Hypothalamus (tissue), 51 donors: ENCODE data around the gene CSF3R.
A peak's percentile ranks its signal among the peaks of the same experiment; 100 is the strongest.
"Not testable (repeated sequence)": the region's sequence is repeated elsewhere in the genome, so short reads cannot be mapped to it uniquely, and the experiment has no call there.

Source experiments
- DNase-seq, 51 donors: peaks; one replicate each; lab custom pipeline; 2025; lab: John Stamatoyannopoulos, UW

CSF3R gene

GRCh38 chr1:36513676-36514473 is 31.2 kb upstream of the CSF3R start:
- no peak for DNase-seq

GRCh38 chr1:36512842-36513241 is 30.1 kb upstream of the CSF3R start:
- no peak for DNase-seq

GRCh38 chr1:36511804-36512798 is 29.4 kb upstream of the CSF3R start:
- DNase-seq = no peak

GRCh38 chr1:36511220-36511619 is 28.5 kb upstream of the CSF3R start:
- DNase-seq = not testable (repeated sequence)

GRCh38 chr1:36510418-36510817 is 27.7 kb upstream of the CSF3R start:
- no peak for DNase-seq

GRCh38 chr1:36508257-36508656 is 25.5 kb upstream of the CSF3R start:
- no peak for DNase-seq

GRCh38 chr1:36506276-36506920 is 23.7 kb upstream of the CSF3R start:
- no peak for DNase-seq

- no peak for DNase-seq
Measured at GRCh38 chr1:36503733-36504132, 21.0 kb upstream of the CSF3R start.

- DNase-seq = no peak
Measured at GRCh38 chr1:36503159-36503558, 20.4 kb upstream of the CSF3R start.

GRCh38 chr1:36502616-36503015 is 19.9 kb upstream of the CSF3R start:
- DNase-seq = no peak

- not testable (repeated sequence) for DNase-seq
Measured at GRCh38 chr1:36501911-36502310, 19.2 kb upstream of the CSF3R start.

- DNase-seq = no peak
Measured at GRCh38 chr1:36497207-36497606, 14.5 kb upstream of the CSF3R start.

- DNase-seq = no peak
Measured at GRCh38 chr1:36494971-36495370, 12.3 kb upstream of the CSF3R start.

GRCh38 chr1:36493524-36493923 is 10.8 kb upstream of the CSF3R start:
- DNase-seq = no peak

GRCh38 chr1:36492491-36492890 is 9.8 kb upstream of the CSF3R start:
- no peak for DNase-seq

GRCh38 chr1:36489258-36490051 is 6.7 kb upstream of the CSF3R start:
- not testable (repeated sequence) for DNase-seq

- no peak for DNase-seq
Measured at GRCh38 chr1:36487906-36488305, 5.2 kb upstream of the CSF3R start.

- DNase-seq = not testable (repeated sequence)
Measured at GRCh38 chr1:36487336-36487725, 4.6 kb upstream of the CSF3R start.

- DNase-seq = peak in 29 of 51 donors; percentile 4 to 64 (median 31)
Measured at GRCh38 chr1:36486439-36487335, 4.0 kb upstream of the CSF3R start.
